Mesendoderm (in vitro differentiated cells): ENCODE results near the gene GSTT2.
"Not testable (repeated sequence)": the region's sequence is repeated elsewhere in the genome, so short reads cannot be mapped to it uniquely, and the experiment has no call there.

Experiments
- DNase-seq: peaks from one replicate; pipeline ENCODE4 v3.0.0; 2013
- H2AK5ac ChIP-seq: 2 replicates; pipeline ENCODE4 v1.6.1; 2013; ENCODE audit warnings: low read length, inconsistent platforms
- H2BK120ac ChIP-seq: 2 replicates; pipeline ENCODE4 v1.6.1; 2013; ENCODE audit warnings: low read depth, mild to moderate bottlenecking, low read length, moderate library complexity, mixed read lengths
- H2BK15ac ChIP-seq: replicated peaks from 2 replicates; pipeline ENCODE4 v1.6.1; 2013; ENCODE audit warnings: low read depth, mild to moderate bottlenecking, moderate library complexity
- H2BK5ac ChIP-seq: 2 replicates; pipeline ENCODE4 v1.6.1; 2013; ENCODE audit warnings: low read length, inconsistent platforms
- H3K18ac ChIP-seq: 2 replicates; pipeline ENCODE4 v1.6.1; 2013; ENCODE audit warnings: mild to moderate bottlenecking, low read length, mixed read lengths
- H3K23ac ChIP-seq: one replicate; pipeline ENCODE4 v1.6.1; 2013; ENCODE audit warnings: low read length
- H3K27ac ChIP-seq: 2 replicates; pipeline ENCODE4 v1.5.1; 2013; ENCODE audit warnings: low read depth, mild to moderate bottlenecking, inconsistent platforms, low read length, moderate library complexity
- H3K27me3 ChIP-seq: 2 replicates; pipeline ENCODE4 v1.6.1; 2013; ENCODE audit warnings: low read length, control low read depth, mild to moderate bottlenecking, inconsistent platforms; ENCODE audit not compliant: insufficient read depth, poor library complexity
- H3K36me3 ChIP-seq: 2 replicates; pipeline ENCODE4 v1.6.1; 2013; ENCODE audit warnings: low read length, inconsistent platforms; ENCODE audit not compliant: control insufficient read depth, insufficient read depth
- H3K4ac ChIP-seq: one replicate; pipeline ENCODE4 v1.6.1; 2013; ENCODE audit warnings: low read depth, mild to moderate bottlenecking, low read length, moderate library complexity
- H3K4me1 ChIP-seq: 2 replicates; pipeline ENCODE4 v1.6.1; 2013; ENCODE audit warnings: low read depth, low read length, inconsistent platforms; ENCODE audit not compliant: control insufficient read depth
- H3K4me2 ChIP-seq: 2 replicates; pipeline ENCODE4 v1.6.1; 2013; ENCODE audit warnings: low read length
- H3K4me3 ChIP-seq: 2 replicates; pipeline ENCODE4 v1.5.1; 2013; ENCODE audit warnings: mild to moderate bottlenecking, low read length
- H3K56ac ChIP-seq: one replicate; pipeline ENCODE4 v1.6.1; 2013; ENCODE audit warnings: low read length
- H3K79me1 ChIP-seq: 2 replicates; pipeline ENCODE4 v1.6.1; 2013; ENCODE audit warnings: low read length, inconsistent platforms
- H3K79me2 ChIP-seq: 2 replicates; pipeline ENCODE4 v1.6.1; 2013; ENCODE audit warnings: mild to moderate bottlenecking, low read length; ENCODE audit not compliant: control insufficient read depth, insufficient read depth
- H3K9ac ChIP-seq: 2 replicates; pipeline ENCODE4 v1.6.1; 2013; ENCODE audit warnings: low read length, inconsistent platforms
- H4K5ac ChIP-seq: one replicate; pipeline ENCODE4 v1.6.1; 2013; ENCODE audit warnings: low read length
- H4K8ac ChIP-seq: one replicate; pipeline ENCODE4 v1.6.1; 2013; ENCODE audit warnings: low read depth, mild to moderate bottlenecking, control low read depth, low read length, moderate library complexity
- WGBS: extraction: QIAGEN DNeasy Blood & Tissue Kit; methylation state at CpG from one replicate; pipeline ENCODE4 v1.1.7; 2013; ENCODE audit warnings: low lambda C conversion rate, missing lambda C conversion rate; ENCODE audit not compliant: insufficient coverage; ENCODE audit errors: extremely low coverage; 5-methylcytosine and 5-hydroxymethylcytosine counted together

GSTT2 gene

GRCh38 chr22:23989583-23990244 lies 9.8 kb downstream of the GSTT2 start:
- H3K56ac ChIP-seq, H3K4me3 ChIP-seq, H2BK120ac ChIP-seq, H3K27ac ChIP-seq, H3K4me2 ChIP-seq, H3K27me3 ChIP-seq, H4K8ac ChIP-seq, H3K36me3 ChIP-seq, H2BK5ac ChIP-seq, H4K5ac ChIP-seq, H3K23ac ChIP-seq, H3K79me1 ChIP-seq, H3K9ac ChIP-seq, H3K4me1 ChIP-seq, DNase-seq, H3K4ac ChIP-seq, H2AK5ac ChIP-seq, H3K79me2 ChIP-seq, H3K18ac ChIP-seq, H2BK15ac ChIP-seq: not testable (repeated sequence)
- no CpG with 5 or more reads among the region's 3 CpGs for WGBS

DNA sequence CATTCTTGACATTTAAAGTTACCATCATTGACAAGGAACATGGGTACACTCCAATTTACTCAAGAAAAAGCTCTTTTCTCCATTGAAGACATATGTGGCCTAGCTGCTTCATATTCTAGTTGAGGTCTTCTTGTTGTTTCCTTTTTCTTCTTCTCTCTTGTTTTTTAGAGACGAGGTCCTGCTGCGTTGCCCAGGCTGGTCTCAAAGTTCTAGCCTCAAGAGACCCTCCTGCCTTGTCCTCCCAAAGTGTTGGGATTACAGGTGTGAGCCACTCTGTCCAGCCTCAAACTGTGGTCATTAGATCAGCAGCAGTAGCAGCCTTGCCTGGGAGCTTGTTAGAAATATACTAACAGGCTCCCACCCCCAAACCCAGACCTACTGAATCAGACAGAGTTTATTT lies 13.1 kb downstream of the GSTT2 start:
- not testable (repeated sequence) for H2BK15ac ChIP-seq, H2AK5ac ChIP-seq
- WGBS, result no CpG with 5 or more reads among the region's 2 CpGs

DNA sequence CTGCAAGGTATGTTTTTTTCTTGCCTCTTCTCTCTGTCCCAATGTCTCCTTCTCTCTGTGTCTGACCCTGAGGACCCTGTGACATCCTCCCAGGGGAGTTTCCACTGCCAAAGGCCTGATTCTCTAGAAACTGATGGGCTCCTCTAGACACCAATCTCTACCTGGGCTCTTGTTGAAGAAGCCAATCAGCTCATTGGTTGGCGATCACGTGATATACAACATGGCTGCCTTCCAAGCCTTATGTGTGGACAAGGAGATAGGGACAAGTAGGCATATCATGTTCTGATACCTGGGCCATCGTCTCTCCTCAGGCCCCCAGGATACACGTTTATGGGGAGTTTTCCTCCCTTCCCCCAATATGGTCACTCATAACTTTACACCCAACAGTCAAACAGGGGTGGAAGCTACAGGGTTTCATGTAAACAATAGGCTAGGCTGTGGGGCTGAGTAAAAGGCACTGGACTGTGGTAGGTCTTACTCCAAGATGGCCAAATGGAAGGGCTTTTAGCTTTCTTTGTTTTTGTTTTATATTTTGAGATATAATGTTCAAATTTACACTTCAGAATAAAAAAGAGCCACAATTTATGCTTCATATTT lies 13.7 kb downstream of the GSTT2 start:
- H3K4ac ChIP-seq, H3K9ac ChIP-seq, H3K27me3 ChIP-seq, H4K5ac ChIP-seq, H3K79me1 ChIP-seq, H4K8ac ChIP-seq, DNase-seq, H2BK5ac ChIP-seq, H3K18ac ChIP-seq, H3K27ac ChIP-seq, H3K4me2 ChIP-seq, H2BK15ac ChIP-seq, H3K4me1 ChIP-seq, H3K23ac ChIP-seq, H3K36me3 ChIP-seq, H3K4me3 ChIP-seq, H3K56ac ChIP-seq, H2BK120ac ChIP-seq, H2AK5ac ChIP-seq, H3K79me2 ChIP-seq: not testable (repeated sequence)
- whole genome bisulfite sequencing, result no CpG with 5 or more reads among the region's 4 CpGs

More for the DNA sequence above, 13.1 kb downstream of the GSTT2 start:
- H4K8ac ChIP-seq, H4K5ac ChIP-seq, H3K36me3 ChIP-seq, H3K56ac ChIP-seq, H3K4me1 ChIP-seq, H2BK5ac ChIP-seq, H3K23ac ChIP-seq, H3K27me3 ChIP-seq, DNase-seq, H3K18ac ChIP-seq, H3K9ac ChIP-seq, H3K79me1 ChIP-seq, H2BK120ac ChIP-seq, H3K4me2 ChIP-seq, H3K4ac ChIP-seq, H3K79me2 ChIP-seq, H3K27ac ChIP-seq, H3K4me3 ChIP-seq: not testable (repeated sequence)

DNA sequence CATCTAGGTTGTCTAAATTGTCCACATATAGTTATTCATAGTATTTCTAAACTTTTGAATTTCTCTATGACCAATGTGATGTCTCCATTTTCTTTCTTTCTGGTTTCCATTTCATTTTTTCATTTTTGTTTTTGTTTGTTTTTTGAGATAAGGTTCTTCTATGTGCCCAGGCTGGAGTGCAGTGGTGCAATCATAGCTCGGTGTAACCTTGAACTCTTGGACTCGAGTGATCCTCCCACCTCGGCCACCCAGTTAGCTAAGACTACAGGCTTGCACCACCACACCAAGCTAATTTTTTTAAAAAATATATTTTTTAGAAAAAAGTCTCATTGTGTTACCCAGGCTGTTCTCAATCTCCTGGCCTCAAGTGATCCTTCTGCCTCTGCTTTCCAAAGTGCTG lies 17.2 kb downstream of the GSTT2 start:
- Histone ChIP-seq H3K27ac (no peak overlapping the region), H3K36me3 (no peaks in the 10 kb centered on the region), H2AK5ac (no peak overlapping the region), H4K8ac (no peak overlapping the region), H3K4me2 (no peak overlapping the region), H3K56ac (no peak overlapping the region), H3K27me3 (no peaks in the 10 kb centered on the region), H3K4me1 (no peaks in the 10 kb centered on the region), H3K79me2 (no peaks in the 10 kb centered on the region), H3K4me3 (no peak overlapping the region), H3K79me1 (no peaks in the 10 kb centered on the region), H3K18ac (no peak overlapping the region), H3K23ac (no peak overlapping the region), H2BK120ac (no peak overlapping the region), H2BK5ac (no peak overlapping the region), H4K5ac (no peak overlapping the region), H3K9ac (no peak overlapping the region), H3K4ac (no peak overlapping the region), H2BK15ac (no peak overlapping the region)
- whole genome bisulfite sequencing, result no CpG with 5 or more reads among the region's 3 CpGs
- no peak for DNase-seq

- not testable (repeated sequence) for H3K79me2 ChIP-seq, H3K79me1 ChIP-seq, DNase-seq, H3K36me3 ChIP-seq, H3K4me2 ChIP-seq, H3K4me1 ChIP-seq, H2BK15ac ChIP-seq, H3K56ac ChIP-seq, H3K27me3 ChIP-seq, H2BK5ac ChIP-seq, H2AK5ac ChIP-seq, H4K8ac ChIP-seq, H4K5ac ChIP-seq, H2BK120ac ChIP-seq, H3K9ac ChIP-seq, H3K4me3 ChIP-seq, H3K23ac ChIP-seq, H3K27ac ChIP-seq, H3K18ac ChIP-seq, H3K4ac ChIP-seq
- no CpG with 5 or more reads among the region's 7 CpGs for WGBS
These were observed 19.8 kb downstream of the GSTT2 start for GRCh38 chr22:23999779-24000178.

- H3K79me2 ChIP-seq, result no peaks in the 10 kb centered on the region
- H3K23ac ChIP-seq, result no peak overlapping the region
- H4K5ac ChIP-seq, result no peak overlapping the region
- no peak overlapping the region for H3K9ac ChIP-seq
- H2BK15ac ChIP-seq, result no peak overlapping the region
- no peaks in the 10 kb centered on the region for H3K4me1 ChIP-seq
- H3K36me3 ChIP-seq, result no peaks in the 10 kb centered on the region
- H3K27ac ChIP-seq, result no peak overlapping the region
- no peak overlapping the region for H3K4ac ChIP-seq
- no peak overlapping the region for H2BK5ac ChIP-seq
- H2BK120ac ChIP-seq, result no peak overlapping the region
- H3K4me3 ChIP-seq, result no peak overlapping the region
- WGBS, result no CpG with 5 or more reads among the region's 9 CpGs
- H3K79me1 ChIP-seq, result no peaks in the 10 kb centered on the region
- H4K8ac ChIP-seq, result no peak overlapping the region
- no peak overlapping the region for H3K56ac ChIP-seq
- H3K4me2 ChIP-seq, result no peak overlapping the region
- H3K27me3 ChIP-seq, result no peaks in the 10 kb centered on the region
- no peak overlapping the region for H3K18ac ChIP-seq
- DNase-seq, result peak; percentile 45
- no peak overlapping the region for H2AK5ac ChIP-seq
These were observed 21.4 kb downstream of the GSTT2 start for GRCh38 chr22:24001314-24001713.
